Stimulated activated CD8-positive, alpha-beta memory T cell treated with anti-CD3 and anti-CD28 coated beads, Interleukin-7, amount 100 ng/mL, for 1 hour (primary cell): ENCODE data around the gene SEL1L3.

ENCODE experiments used
- DNase-seq, 2 donors: peaks; one replicate each; pipeline ENCODE4 v3.0.0-alpha.2; 2020; ENCODE audit warnings: low read depth in 2 of 2

Gene SEL1L3

DNA sequence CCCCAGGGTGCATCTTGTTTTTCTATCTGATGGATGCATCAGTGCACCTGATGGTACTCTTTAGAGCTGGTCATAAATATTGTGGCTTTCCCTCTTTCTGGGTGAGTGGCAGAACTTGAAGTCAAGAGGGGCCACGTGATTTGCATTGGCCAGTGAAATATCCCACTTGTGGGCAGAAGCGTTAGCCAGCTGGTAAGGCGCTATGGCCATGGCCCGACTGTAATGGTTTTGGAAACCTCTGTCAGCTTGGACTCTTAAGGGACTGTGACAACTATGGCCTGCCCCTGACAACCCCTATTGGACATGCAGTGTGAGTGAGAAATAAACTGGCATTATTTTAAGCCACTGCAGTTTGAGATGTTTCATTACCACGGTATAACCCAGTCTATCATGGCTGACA lies 72.8 kb downstream of the SEL1L3 start:
- no peak for DNase-seq

DNA sequence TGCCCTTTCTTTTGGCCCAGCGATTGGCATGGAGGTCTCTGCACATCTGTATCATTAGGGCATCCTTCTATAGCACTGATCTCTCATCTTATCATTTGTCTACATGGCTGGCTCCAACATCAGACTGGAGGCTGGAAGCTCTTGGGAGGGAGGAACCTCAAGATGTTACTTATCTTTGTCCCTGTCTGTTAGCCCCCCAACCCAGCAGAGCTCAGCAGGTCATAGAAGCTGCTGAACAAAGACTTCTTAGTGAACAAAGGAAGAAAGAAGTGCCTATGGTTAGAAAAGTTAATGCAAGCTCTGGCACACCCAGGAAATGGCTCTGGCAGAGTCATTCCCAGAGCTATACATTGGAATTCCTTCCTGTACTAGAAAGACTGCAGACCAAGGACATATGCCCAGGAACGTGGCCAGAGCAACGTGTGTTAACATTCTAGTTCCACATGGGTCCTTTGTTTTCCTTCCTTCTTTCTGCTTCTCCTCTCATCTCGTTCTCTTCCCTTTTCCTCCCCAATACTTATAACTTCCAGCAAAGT lies 74.0 kb downstream of the SEL1L3 start:
- no peak for DNase-seq

DNA sequence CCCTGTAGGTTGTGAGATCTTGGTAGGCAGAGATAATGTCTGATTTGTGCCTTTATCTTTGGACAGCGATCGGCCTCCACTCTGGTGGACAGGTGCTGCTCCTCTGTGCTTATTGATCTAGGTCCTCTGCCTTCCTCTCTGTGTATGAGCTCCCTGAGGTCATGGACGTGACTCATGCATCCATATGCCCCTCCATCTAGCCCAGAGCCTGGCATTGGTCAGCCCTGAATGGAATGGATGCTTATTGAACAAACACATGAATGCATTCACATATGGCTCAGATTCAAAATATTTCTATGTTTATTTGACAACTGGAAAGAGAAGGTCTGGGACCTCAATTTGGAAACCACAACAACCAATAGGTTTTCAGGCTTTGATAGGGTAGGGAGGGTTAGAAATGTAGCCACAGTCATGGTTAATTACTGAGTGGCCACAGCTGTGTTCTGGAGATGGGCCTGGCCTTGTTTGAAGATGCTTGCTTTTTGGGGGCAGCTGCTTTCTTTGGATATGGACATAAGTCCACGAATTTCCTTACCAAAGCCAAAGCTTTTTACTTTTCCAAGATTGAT lies 76.2 kb downstream of the SEL1L3 start:
- DNase-seq: no peak

DNA sequence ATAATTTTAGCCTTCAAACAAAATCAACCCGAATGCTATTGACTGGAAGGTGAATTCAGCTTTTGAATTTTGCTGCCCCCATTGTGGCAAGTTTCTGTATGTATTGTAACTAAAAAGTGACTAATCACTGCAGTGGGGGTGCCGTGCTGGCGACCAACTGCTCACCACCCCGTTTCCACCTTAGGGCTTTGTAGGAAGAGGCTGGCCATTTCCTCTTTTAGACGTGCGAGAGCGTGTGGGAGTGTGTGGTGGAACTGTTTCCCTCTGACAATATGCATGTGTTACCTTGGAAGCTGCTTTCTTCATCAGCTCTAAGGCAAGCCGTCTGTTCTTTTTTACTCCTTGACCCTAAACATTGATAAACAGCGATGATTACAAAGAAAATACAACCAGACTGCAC lies 78.8 kb downstream of the SEL1L3 start:
- DNase-seq: no peak

DNA sequence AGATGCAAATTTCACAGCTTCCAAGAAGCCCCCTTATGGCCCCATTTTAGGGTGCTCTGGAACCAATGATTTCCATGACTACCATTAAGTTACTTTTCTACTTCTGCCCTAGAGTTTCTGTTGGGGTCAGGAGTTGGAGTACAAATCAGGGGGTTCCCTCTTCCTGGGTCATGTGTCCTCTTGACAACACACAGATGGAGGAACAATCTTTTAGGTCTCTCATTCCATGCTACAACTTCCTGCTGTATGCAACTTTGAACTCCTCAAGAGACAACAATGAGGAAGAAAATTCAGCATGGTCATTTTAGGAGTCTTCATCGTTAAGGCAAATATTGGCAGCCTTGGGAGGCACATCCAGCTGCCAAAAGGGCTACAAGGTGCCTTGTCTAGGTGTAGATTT lies 79.7 kb downstream of the SEL1L3 start:
- DNase-seq: no peak

DNA sequence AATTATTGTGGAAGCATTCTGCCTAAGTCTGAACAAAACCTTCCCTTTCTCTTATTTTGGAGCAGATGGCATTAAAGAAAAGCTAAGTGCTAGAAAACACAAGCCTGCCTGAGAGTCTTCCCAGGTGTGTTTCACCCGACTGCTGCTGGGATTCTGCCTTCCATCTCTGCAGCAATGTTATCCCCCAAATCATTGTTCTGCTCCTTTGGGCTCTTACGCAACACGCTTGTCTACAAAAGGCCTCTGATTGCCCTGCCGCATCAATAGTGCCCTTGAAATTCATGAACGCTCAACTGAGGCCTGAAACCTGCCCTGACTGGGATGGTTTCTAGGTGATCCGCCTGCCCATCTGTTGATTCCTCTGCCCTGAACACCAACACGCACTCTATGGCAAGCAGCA lies 80.3 kb downstream of the SEL1L3 start:
- DNase-seq: no peak

DNA sequence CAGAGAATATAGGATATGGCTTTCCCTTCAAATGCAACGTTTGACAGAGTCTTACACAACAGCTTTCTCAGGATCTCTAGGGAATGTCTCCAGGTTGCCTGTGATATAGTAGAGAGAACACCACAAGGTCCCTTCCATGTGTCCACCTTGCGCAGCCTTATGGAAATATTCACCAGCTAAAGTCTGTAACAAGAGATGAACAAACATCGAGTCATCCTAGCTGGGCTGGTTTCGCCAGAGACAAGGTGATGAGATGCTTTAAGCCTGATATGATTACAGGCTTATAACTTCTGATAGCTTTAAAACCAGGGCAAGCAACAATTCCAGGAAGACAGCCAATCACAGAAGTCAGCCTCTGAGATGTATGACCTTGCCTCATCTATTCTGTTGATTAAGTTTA lies 83.8 kb downstream of the SEL1L3 start:
- DNase-seq: no peak

DNA sequence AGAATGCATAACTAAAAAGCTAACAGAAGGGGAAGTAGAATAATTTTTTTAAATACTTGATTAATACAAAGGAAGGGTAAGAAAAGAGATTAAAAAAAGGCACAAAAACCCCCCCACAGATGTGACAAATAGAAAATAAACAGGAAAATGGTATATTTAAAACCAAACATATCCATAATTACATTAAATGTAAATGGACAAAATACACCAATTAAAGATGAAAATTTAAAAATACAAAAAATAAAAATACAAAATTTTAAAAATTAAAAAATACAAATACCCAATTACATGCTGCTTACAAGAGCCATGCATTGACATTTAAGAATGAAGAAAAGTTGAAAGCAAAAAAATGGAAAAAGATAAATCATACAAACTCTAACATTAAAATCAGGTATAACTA lies 86.0 kb downstream of the SEL1L3 start:
- no peak for DNase-seq

DNA sequence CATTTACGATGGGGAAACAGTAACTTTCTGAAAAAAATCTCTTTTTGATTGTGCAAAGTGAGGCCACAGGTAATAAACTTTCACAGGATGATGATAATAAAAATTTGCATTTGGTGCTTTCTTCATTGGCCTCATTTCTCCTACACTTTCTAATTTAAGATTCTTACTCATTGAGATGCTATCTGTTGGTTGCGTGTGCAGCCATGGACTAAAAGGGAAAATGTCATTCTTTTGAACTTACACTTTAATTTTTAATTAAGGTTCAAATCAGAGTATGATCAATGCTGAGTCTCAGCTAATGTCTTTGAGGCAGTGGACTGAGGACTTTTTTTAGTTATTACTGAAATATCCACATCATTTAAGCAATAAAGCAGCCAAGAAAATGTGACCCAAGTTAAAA lies 87.6 kb downstream of the SEL1L3 start:
- DNase-seq: no peak

DNA sequence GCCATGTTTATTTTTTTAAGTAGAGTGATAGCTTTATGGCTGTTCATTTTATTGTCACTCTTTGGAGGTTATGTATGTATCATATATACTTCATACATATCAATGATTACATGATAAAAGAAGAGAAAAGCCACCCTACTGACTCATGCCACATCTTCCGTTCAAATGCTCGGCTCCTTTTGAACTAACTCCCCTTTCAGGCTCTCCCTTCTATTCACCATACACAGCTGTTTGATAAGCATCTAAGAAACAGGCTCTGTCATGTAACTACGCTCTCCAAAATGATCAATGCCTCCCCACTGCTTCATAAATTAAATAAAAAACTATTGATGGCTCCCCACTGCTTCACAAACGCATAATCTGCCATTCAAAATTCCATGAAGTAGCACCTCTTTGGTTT lies 89.4 kb downstream of the SEL1L3 start:
- DNase-seq: no peak

DNA sequence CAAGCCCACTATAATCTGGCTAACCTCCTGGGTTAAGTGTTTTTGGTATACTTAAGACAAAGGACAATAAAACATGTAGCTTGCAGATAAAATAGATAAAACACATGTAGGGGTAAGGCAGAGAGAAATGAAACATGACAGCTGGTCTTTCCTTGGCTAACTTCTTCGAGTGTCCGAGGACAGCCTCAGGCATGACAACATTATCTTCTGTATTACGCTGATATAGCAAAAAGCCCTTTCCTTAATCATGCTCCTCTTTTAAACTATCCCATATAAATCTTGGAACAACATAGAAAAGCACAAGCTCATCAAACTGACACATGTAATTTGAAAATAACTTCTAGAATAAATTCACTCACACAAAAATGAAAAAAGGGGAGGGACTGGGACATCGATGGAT lies 91.1 kb downstream of the SEL1L3 start:
- no peak for DNase-seq

DNA sequence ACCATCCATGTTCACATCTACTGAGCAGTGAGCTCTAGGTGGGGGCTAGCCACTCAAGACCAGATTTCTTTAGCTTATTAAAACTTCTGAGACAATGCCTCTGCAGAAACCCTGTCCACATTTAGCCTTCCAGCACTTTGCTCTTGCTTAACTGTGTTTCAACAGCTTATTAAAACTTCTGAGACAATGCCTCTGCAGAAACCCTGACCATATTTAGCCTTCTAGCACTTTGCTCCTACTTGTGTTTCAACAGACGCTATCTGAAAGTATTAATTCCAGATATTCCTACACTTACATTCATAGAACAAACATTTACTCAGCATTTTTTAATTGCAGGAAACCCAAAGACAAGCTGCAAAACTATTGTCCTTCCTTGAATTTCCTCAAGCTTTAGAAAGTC lies 91.9 kb downstream of the SEL1L3 start:
- DNase-seq: no peak

DNA sequence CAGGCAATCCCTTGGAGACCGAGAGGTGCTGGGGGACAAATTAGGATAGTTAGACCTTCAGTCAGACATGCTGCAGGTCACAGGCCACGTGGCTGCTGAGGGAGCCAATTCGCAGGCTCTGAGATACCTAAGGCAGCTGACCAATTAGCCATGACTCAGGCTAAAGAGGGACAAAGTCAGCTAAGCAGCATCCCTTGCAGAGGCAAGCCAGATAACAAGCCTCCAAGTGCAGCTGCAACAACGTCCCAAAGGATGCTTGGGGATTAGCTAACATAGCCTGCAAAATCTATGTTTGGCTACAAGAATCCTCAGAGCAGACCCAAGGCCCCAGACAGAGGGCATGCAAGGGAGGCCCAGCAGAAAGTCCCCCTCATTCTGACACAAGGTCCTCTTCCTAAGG lies 93.5 kb downstream of the SEL1L3 start:
- DNase-seq: no peak

DNA sequence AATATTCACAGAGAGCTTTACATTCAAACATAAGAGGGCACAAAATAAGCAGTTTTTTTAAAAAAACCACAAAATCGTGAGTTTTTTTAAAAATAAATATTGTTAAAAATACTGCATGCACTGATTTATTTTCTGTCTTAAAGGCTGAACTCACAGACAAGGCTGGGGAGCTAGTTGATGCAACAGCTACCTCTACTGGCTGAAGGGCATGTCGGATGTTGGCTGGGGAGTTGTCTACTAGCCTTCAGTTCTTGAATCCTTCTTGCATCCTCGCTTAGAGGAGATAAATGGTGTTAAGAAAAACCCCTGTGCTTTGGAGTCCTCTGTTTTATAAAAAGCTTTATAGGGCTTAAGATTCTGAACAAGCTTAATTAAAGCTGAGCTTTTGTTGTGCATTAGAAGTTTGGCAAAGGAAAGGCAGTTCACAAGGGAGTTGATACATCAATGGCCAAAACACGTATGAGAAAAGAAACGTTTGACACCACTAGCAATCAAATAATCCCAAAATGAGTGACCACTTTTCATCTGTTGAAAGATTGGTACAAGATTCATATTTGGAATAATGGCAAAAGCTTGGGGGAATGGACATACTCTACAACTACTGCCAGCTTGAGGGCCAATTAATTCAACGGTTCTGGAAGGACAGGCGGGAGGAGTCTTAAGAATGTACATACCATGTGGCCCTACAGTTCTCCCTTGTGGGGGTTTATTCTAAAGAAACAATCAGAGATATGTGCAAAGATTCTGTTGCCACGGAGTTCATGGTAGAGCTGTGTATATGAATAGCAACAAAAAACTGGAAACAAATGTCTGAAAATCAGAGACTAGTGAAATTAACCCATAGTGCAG lies 94.7 kb downstream of the SEL1L3 start:
- DNase-seq: no peak

DNA sequence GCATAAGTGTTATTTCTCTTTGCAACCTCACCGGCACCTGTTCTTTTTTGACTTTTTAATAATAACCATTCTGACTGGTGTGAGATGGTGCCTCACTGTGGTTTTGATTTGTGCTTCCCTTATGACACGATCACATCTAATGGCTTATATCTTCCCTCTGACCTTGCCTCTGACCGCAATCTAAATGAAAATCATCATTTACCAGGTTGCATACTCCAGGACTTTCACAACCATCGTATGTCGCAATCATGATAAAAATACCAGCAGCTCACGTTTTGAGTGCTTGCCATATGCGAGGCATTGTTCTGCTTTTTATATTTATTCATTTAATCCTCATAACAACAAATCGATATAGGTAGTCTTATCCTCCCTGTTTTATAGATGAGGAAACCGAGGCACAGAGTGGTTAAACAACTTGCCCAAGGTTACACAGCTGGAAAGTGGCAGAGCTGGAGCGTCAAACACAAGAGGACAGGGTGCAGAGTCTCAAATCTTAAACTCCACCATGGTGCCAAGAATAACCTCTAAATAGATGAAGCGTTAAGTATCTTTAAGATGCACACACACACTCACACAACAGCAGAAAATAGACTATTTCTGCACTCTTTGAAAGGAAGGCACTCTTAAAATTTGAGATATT lies 102.2 kb downstream of the SEL1L3 start:
- no peak for DNase-seq

DNA sequence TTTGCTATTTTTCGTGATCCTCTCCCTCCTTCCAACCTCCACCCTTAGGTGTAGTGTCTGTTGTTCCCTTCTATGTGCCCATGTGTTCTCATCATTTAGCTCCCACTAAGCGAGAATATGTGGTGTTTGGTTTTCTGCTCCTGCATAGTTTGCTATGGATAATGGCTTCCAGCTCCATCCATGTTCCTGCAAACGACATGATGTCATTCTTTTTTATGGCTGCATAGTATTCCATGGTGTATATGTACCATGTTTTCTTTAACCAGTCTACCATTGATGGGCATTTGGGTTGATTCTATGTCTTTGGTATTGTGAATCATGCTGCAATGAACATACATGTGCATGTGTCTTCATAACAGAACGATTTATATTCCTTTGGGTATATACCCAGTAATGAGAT lies 102.7 kb downstream of the SEL1L3 start:
- DNase-seq: no peak

DNA sequence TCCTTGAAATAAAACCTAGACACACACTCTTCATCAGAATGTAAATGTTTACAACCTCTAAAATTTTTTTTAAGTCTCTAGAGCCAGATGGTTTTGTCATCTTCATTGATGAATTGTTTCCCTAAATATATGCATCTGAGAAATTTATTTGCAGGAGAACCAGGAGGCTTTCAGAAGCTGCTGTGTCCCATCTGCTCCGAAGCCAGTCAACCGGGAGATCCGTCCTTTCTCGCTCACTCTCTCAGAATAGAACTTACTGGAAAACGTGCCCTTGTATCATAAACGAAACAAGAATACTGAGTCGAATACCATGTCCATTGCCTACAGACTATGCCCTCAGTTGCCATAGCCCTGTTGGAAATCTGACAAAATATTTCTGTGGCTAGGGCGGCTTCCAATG lies 103.7 kb downstream of the SEL1L3 start:
- no peak for DNase-seq

DNA sequence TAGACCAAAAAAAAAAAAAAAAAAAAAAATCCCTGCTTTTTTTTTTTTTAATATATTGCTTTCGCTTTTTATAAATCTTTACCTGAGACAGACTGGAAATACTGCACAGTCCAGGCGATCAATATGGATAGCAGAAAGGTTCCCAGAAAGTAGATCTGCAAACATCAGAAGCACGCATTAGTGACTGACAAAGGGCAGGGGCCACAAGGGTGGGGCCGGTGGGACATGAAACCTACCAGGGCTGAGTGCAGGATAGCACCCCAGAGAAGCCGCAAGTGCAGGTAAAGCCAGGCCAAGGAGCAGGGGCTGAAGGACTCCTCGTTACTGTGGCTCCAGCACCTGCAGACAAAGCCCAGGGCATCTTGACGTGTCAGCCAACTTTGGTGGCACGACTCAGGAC lies 105.3 kb downstream of the SEL1L3 start:
- no peak for DNase-seq

DNA sequence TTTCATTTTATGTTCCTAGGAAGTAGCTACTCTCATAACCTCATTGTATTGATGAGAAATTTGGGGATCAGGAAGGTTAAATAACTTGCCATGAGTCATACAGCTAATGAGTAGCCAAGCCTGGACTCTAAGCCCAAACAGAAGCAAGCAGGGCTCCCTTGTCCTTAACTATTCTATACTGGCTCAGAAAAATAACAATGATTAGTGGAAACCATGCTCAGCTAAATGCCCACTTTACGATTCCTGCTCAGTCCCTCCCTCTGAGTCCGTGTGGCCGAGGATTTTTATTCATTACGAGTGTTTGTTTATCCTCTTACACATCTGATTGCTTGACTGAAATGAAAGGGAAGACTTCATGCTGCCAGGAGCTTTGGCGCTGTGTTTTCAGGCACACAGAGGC lies 106.3 kb downstream of the SEL1L3 start:
- no peak for DNase-seq

DNA sequence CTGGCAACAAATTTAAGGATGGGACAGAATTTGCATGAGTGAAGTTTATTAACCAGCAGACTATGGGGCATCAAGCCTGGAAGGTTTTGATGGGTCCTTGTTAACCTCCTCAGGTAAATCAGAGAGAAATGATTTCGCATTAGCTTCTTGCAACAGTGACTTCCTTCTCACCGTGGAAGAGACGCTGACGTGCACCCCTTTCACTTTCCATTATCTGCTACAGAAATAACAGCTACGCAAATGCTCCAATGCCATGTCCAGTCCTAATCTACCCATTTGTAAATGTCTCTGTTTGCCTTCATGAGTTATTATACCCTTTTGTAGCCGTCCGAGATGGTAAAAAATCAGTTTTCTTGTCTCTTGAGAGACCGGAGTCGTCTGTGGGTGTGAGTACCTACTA lies 106.9 kb downstream of the SEL1L3 start:
- DNase-seq: no peak

DNA sequence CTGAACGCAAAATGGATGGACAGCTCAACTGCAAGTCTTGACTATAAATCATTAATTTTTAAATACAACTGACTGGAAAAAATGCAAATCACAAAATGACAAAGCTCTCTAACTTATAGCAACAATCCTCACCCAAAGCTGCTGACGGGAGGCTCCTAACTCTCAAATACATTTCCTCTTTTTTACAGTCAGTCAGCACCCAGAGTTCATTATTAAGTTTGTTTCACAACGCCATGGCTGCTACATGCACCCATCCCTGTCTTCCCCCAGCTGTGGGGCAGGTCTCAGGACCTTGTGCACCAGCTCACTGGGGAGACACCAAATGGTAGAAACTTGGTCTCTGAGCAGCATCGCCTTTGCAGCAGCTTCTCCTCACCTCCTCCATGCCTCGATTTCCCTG lies 109.5 kb downstream of the SEL1L3 start:
- no peak for DNase-seq

DNA sequence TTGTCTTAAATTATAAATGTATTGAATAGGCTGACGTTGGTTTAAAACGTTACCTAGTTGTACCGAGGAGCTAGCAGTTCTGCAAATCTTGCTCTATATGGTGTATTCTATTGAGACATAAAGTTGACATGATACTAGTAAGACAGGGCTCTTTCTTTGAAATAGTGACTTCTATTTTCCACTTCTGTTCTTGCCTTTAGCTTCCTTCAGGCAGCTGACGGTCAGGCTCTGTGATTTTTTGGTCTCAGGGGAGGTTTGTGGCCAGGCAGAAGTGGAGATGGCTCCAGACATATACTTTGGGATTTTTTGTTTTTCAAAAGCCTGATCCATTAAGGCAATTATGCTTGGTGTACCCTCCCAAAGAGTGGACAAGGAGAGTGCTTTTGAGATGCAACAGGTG lies 111.9 kb downstream of the SEL1L3 start:
- no peak for DNase-seq

DNA sequence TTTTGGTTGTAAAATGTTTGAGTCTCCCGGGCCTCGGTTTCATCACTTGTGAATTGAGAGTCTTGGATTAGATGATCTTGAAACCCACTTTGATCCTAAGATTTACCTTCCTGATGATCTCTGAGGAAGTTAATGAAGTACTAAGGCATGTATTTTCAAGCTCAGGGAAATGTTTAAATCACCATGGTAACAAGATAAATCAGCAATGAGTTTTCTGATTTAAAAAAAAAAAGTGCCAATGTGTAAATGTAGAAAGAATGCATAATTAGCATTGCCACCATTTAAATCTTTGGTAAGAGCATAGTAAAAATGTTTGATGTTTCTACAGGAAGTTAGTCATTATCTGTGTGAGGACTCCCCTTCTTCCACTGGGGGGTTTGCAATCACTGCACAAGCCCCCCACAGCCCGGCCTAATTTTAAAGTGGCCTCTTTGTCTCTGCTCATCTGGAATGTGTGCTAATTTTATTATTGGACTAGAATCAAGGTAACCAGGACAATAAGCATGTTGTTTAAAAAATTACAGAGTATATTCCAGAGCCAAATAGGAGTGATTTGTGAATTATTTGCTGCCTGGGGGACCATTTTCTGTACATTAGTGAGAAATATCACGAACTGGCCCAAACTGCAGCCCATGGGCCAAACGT lies 113.5 kb downstream of the SEL1L3 start:
- no peak for DNase-seq
